Activated naive CD4-positive, alpha-beta T cell treated with Interleukin-2 at 50 U/mL for 16 hours (primary cell): Measurements from ENCODE around the gene TRIM7.
"Not testable (repeated sequence)": the region's sequence is repeated elsewhere in the genome, so short reads cannot be mapped to it uniquely, and the experiment has no call there.

Experiments
- DNase-seq: peaks from one replicate; pipeline ENCODE4 v3.0.0-alpha.2; 2020

The TRIM7 gene

DNA sequence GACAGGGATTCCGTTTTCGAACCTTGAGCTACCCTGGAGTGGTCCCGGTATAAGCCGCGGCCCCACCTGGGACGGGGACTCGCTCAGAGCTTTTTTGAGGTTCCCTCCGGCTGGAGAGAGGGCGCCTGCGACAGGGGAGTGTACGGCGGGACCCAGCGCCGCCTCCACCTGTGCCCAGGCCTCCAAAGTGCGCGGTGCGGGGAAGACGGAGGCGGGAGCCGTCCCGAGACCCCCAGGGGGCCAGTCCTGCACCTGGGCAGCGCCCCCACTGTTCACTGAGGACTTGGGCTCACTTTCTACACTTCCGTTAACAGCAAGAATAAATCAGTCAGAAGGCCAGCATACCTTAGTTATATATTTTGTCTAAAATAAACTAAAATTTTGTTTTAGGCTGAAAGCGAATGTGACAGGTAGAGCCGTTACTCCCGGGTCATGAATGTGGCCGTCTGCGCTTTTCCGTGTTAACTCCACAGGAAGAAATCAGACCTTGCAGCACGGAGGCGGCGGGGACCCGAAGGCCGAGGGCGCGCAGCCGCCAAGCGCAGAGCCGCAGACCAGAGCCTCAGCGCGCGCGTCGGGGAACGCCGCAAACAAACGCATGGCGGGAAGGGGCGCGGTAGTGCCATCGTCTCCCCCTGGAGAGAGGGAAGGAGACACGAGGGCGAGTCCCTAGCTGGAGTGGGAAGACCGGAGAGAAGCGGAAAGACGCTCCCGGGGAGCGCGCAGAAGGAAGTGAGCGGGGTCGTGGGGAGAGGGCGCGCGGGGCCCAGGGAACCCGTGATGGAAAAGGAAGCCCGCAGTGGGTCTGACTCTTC is 14.1 kb downstream of the TRIM7 start:
- peak; percentile 57 for DNase-seq

DNA sequence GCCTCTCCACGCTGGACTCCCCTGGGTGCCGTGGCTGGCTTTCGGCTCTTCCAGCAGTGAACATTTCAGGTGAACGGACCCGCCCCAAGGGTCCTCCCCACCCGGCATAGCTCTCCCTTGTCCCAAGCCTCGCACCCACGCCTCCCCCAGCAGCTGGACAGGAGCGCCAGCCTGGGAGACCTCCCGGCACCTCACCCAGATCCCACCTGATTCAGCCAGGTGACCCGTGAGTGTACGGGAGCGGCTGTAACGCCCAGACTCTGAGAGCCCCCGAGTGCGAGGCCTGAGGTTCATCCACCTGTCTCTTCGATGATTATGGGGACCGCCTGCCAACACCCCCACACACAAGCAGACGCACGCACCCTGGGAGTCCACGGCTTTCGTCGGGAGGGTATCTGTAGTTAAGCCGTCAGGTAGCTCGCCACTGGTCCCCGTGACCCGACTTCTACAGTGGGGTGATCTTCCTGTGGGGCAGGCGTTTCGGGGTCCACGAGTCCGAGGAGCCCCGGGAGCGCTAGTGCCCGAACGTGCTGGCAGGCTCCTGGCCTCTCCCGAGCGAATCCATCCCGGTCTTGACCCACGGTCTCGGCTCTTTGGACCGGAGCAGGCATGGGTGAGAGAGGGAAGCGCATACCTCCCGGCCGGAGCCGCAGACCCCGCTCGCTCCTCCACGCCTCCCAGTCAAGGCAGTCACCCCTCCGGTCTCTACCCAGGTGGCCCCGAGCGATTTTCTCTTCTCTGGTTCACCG is 14.9 kb downstream of the TRIM7 start:
- peak; percentile 55 for DNase-seq

DNA sequence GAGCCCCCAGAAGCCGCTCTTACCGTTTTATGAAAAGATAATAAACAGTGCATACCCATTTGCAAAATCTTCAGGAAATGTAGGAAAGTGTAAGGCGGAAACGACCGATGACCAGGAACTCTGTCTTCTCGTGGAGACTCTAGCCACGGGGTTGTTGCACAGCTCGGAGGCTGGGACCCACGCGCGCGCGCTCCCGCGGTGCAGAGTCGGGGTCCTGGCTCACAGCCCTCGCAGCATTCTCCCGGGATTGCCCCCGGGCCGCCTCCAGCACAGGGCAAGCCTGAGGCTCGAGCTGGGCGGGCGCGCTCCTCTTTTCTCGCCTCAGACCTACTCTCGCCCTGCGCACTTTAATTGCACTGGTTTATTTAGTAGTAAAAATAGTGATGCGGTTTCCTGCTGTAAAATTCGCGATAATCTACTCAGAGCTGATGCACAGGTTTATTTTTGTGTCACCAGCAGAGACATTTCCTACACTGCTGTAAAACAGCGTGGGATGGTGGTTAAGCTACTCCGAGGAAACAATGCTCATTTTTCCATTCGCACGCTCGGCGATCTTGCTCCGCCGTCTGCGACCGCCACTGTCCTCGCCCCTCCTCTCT is 15.5 kb downstream of the TRIM7 start:
- DNase-seq = peak; percentile 73

DNA sequence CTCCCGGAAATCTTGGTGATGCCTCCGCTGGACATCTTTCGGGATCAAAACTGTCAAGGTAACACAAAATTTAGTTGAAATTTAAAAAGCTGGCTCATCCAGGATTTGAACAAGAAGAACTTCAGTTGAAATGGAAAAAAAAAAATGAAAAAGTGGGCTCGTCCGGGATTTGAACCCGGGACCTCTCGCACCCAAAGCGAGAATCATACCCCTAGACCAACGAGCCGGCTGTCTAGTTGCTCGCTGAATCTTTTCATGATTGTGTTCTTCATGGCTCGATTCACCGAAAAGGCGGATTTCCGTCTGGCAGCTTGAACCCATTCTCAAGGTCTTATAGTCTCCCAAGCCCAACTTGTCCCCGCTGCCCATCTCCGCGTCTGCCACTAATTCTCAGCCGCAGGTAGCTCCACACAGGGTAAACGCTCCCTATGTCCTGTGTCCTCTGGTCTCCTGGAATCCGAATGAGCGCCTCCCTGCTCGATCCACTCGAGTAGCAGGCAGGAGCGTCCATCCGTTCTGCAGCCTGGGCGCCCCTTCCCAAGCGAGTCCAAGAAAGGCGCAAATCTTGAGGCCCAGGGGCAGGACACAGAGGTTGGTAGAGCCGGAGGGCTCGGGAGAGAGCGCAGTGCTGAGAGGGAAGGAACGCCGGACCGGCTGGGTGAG is 16.2 kb downstream of the TRIM7 start:
- DNase-seq = peak; percentile 81

DNA sequence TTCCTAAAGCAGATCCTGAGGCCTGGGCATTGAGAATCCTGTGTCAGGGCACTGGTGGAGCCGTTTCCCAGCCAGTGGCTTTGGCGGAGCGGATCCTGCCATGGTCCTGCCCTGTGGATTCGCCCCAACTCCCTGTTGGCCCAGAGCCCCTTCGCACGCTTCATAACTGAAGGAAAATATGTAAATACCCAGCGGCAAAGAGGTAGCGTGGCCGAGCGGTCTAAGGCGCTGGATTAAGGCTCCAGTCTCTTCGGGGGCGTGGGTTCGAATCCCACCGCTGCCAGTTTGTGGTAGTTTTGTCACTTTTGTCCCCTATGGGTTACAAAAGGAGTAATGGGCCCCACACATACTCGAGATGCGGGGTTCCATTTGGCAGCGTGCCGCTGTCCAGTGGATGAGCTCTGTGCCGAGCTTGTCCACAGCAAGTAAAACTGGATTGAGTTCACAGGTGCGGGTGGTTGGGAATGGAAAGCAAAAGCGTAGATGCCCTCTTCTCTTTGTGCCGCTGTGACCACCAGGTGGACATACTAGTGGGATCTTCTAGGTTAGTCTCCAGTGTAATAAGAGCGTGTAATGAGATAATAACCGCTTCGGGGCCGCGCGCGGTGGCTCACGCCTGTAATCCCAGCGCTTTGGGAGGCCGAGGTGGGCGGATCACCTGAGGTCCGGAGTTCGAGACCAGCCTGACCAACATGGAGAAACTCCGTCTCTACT is 17.3 kb downstream of the TRIM7 start:
- DNase-seq = peak; percentile 64

DNA sequence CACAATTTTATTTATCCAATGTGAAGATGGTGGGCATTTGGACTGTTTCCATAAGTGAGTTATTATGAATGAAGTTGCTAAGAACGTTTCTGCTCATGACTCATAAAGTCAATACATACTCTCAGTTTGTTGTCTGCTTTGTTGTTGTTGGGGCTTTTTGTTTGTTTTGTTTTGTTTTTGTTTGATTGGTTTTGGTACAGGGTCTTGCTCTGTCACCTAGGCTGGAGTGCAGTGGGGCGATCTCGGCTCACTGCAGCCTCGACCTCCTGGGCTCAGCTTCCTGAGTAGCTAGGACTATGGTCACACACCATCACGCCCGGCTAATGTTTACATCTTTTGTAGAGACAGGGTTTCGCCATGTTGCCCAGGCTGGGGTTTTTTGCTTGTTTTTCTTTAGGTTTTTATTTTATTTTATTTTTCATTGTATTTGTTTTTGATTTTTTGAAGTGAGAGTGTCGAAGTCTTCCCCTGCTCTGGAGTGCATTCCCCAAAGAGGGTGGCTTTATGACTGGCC is 18.0 kb downstream of the TRIM7 start:
- no peak for DNase-seq

DNA sequence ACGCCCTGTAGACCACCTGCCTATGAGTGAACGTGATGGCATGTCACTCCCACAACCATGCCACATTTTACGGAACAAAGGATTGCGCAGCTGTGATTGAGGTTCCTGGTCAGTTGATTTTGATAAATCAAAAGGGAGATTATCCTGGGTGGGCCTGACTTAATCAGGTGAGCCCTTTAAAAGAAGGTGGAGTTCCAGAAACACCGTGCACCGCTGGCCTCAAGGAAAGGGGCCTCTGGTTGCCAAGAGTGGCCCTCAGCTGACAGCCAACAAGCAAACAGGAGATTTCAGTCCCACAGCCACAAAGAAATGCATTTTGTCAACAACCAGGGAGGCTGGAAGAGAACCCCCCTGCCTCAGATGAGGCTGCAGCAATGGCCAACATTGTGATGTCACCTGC is 19.0 kb downstream of the TRIM7 start:
- no peak for DNase-seq

DNA sequence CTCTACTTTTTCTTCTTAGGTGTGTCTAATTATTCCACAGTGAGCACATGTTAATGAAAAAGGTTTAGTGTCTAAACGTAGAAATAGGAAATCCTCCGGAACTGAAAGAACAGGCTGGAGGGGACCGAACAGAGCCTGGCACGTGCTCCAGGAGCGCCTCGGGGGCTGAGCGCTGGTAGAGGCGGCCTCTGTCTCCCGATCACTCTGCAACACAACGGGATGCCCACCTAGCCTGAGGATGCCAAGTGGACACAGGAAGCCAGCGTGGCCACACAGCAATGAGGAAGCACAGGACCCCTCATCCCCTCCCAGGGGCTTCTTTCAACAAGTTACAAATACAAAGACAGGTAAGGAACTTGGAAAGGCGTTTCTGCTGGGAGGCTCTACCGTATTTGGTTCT is 19.4 kb downstream of the TRIM7 start:
- no peak for DNase-seq

DNA sequence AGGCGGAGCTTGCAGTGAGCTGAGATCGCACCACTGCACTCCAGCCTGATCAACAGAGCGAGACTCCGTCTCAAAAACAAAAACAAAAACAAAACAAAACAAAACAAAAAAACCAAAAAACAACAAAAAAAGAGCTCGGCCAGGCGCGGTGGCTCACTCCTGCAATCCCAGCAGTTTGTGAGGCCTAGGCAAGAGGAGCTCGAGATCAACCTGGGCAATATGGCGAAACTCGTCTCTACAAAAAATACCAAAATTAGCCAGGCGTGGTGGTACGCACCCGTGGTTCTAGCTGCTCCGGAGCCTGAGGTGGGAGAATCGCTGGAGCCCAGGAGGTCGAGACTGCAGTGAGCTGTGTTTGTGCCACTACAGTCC is 20.2 kb downstream of the TRIM7 start:
- no peak for DNase-seq

DNA sequence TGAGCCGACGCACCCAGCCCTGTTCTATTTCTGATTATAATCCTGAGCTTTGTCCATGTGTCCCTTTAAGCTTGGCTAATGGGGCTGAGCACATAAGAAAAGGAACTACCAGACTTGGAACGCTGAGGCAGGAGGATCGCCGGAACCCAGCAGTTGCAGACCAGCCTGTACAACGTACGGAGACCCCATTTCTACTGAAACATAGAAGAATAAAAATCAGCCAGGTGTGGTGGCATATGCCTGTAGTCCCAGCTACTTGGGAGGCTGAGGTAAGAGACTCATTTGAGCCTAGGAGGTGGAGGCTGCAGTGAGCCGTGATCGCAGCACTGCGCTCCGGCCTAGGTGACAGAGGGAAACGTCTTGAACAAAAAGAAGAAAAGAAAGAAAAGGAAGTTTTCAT is 22.3 kb downstream of the TRIM7 start:
- DNase-seq = no peak

DNA sequence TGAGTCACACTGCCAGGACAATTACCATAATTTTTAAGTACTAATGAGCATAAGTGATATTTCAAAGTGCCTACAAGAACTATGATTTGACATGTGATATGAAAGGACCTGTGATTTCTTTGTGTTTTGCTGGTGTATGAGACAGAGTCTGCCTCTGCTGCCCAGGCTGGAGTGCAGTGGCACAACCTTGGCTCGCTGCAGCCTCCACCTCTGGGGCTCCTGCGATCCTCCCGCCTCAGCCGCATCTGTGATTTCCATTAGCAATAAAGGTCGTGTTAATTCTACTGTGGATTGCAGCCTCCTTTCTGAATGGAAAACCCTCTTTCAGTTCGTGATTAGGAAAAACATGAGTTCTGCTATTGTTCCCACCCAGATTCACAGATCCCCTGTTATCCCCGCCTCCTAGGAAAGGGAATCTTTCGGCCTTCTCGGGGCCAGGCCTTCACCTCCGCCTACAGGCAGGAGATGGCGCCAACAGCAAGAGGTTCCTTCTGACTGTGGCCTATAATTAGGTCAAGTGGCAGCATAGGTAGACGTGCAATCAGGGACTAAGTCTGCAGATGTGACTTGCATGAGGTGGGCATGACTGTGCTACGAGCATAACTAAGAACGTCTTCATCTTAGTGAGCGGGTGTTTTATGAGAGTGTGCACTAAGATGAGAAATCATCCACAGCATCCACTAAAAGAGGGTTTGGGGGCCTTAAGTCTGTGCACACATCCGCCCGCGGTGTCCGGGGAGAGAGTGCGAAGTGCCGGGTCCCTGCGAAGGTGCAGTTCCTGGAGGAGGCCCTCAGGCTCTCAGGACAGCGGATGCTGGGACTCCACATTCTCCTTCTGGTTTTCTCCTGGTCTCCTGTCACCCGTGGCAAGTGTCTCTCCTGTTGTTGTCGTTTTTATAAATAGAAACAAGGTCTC is 23.1 kb downstream of the TRIM7 start:
- DNase-seq = peak; percentile 64

DNA sequence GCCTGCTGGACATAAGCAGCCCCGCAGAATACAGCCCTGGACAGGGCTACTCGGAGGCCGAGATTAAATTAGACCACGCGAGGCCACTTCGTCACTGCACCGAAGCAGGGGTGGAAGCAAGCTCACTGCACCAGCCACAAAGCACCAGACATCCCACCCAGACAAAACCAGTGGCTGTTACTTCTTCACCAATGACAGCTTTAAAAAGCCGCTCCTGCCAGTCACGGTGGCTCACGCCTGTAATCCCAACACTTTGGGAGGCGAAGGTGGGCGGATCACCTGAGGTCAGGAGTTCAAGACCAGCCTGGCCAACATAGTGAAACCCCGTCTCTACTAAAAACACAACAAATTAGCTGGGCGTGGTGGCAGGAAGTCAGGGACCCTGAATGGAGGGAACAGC is 27.4 kb downstream of the TRIM7 start:
- DNase-seq = not testable (repeated sequence)

DNA sequence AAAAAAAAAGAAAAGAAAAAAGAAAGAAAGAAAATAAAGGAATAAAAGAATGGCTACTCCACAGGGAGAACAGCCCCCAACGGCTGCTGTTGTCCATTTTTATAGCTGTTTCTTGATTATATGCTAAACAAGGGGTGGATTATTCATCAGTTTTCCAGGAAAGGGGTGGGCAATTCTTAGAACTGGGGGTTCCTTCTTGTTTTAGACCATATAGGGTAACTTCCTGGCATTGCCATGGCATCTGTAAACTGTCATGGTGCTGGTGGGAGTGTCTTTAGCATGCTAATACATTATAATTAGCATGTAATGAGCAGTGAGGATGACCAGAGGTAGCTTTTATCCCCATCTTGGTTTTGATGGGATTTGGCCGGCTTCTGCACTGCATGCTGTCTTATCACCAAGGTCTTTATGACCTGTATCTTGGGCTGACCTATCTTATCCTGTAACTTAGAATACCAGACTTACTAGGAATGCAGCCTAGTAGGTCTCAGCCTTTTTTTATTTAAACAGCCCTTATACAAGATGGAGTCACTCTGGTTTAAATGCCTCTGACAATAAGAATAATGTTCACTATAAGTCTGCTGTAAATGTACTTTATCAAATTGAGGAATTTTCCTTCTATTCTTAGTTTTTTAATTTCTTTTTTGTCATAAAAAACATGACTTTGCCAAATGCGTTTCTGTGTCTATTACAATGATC is 28.6 kb downstream of the TRIM7 start:
- DNase-seq = no peak

DNA sequence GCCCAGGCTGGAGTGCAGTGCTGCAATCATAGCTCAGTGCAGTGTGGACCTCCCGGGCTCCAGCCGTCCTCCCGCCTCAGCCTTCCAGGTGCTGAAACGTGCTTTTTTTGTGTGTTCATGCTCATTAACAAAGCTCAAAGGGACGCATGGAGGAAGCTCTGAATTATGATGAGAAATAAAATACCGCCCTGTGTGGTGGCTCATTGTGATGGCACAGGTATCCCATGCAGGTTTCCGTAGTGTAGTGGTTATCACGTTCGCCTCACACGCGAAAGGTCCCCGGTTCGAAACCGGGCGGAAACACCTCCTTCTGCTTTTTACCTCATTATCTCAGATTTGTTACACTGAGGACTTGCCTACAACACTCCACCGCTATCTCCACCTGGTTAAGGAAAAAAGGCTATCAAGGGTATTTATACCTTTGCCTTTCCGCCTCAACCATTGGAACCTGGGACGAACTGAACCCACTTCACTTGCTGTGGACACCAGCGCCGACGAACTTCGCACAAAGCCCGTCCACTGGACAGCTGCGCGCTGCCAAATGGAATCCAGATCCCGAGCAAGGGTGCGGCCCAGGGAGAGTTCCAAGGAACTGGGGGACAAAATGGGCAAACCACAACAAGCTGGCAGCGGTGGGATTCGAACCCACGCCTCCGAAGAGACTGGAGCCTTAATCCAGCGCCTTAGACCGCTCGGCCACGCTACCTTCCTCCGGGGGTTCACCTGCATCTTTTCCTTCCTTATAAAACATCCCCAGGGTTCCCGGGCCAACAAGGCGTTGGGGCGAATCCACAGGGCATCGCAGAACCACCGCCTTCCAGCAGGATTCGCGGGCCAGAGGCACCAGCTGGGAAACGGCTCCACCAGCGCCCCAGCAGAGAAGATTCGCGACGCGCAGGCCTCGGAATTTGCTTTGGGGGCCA is 31.3 kb downstream of the TRIM7 start:
- DNase-seq = peak; percentile 70

DNA sequence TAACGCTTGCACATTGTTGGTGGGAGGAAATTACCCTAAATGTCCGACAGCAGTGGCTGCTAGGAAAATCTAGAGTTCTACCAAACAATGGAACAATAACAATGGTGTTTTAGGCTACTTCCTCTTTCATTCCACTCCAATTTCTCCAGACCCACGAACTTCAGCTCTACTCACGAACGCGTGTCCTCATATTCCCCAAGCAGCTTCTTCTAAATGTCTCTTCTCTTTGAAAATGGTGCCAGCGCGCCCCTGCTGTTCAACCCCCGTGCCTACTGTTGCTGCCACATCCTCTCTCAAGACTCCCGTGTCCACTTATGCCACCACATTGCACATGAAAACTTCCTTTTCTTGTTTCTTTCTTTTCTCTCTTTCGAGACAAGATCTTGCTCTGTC is 32.0 kb downstream of the TRIM7 start:
- no peak for DNase-seq

DNA sequence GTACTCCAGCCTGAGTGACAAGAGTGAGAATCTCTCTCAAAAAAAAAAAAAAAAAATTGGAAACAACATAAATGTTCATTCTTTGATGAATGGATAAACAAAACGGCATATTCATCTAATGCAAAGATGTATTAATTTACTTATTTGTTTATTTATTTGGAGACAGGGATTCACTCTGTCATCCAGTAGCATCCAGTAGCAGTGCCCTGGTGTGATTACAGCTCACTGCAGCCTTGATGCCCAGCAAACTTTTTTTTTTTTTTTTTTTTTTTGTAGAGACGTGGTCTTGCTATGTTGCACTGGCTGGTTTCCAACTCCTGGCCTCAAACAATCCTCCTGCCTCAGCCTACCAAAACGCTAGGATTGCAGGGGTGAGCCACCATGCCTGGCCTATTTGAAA is 33.2 kb downstream of the TRIM7 start:
- DNase-seq = no peak

DNA sequence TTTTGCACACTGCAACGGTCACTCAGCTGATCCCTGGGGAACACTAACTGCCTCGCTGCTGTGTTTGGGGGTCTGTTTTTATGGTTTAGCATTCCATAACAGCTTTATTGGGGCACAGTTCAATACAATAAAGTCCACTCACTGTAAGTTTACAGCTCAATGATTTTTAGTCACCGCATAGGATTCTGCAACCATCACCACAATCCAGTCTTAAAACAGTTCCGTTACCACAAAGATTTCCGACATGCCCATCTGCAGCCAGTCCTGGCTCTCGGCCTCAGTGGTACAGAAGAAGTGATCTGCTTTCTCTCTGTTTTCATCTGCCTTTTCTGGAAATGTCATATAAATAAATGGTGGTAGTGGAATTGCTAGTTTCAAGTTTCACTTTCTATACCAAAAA is 34.0 kb downstream of the TRIM7 start:
- DNase-seq = no peak

DNA sequence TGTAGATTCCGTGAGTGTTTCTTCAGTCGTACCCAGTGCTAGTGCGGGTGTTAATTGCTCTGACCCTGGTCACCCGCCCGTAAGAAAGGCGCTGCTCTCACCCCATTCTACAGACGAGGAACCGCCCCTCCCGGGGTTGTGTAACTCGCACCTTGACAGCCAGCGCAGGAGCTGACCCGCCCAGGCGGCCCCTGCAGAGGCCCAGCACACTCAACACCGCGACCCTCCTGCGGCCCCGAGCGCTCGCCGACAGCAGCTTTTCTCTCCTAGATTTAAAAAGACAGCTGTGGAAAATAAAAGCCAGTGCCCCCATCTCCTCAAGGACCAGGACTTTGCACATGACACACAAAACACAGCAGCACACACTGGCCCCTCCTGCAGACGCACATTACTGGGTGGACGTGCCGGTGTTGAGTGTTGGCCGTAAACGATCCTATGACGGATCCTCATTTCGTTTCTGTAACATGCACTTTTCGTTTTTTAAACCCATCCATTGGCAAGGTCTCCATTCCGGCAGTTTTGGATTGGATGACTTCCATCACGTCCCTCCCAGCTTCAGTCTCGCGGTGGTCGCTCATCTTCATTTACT is 34.7 kb downstream of the TRIM7 start:
- DNase-seq = no peak
